DMS 273 (cell line): ENCODE data around the gene GNPTAB.
A peak's percentile ranks its signal among the peaks of the same experiment; 100 is the strongest.

ENCODE experiments used
- DNase-seq: peaks from one replicate; lab custom pipeline; 2025; ENCODE audit not compliant: unreplicated experiment; lab: John Stamatoyannopoulos, UW

The GNPTAB gene

DNA sequence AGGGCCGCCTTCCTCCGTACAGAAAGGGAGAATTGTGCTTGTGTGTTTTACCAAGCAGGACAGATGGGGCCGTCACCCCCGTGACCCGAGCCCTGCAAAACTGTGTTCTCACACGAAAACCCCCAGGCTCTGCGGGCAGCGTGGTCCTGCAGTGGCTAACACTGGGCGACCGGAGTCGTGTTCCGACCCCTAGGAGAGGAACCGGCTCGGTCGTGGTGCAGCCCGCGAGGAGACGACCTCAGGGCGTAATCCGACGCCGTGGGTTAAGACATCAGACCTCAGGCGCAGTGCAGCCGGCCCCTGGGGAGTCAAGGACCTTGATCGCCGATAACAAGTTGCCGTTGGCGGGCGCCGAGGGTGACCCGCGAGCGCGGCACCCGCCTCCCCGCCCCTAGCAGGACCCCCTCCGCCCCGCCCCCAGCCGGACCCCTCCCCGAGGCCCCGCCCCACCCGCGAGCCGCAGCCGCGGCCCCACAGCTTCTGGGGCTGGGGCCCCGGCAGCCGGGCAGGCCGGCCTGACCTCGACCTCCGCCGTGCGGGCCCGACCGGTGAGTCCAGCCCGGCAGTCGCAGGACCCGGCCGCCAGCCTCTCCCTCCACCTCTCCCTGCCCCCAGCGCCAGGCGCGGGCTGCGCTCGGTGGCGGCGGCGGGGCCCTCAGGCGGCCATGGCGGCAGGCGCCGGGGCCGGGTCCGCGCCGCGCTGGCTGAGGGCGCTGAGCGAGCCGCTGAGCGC is 133.4 kb downstream of the GNPTAB start, which contains the start of gene CHPT1:
Gene CHPT1, plus strand, starts transcription at position 444 of the 733 bp plus-strand sequence. Its CDS starts 222 bp downstream, at position 666.
- peak; percentile 74 for DNase-seq

GRCh38 chr12:101696251-101697196 is 134.2 kb downstream of the GNPTAB start:
- DNase-seq: peak; percentile 35

GRCh38 chr12:101695706-101696105 is 135.1 kb downstream of the GNPTAB start:
- no peak for DNase-seq
